HG03457 (cell line): ENCODE measurements around the gene UTP25.
A peak's percentile ranks its signal among the peaks of the same experiment; 100 is the strongest.
"Not testable (repeated sequence)": the region's sequence is repeated elsewhere in the genome, so short reads cannot be mapped to it uniquely, and the experiment has no call there.

Experiments used
- ATAC-seq: cut with Tn5 transposase; IDR thresholded peaks from one replicate; pipeline ENCODE4 v1.9.1; 2021; ENCODE audit warnings: moderate number of reproducible peaks; ENCODE audit not compliant: unreplicated experiment

Gene UTP25, protein sequence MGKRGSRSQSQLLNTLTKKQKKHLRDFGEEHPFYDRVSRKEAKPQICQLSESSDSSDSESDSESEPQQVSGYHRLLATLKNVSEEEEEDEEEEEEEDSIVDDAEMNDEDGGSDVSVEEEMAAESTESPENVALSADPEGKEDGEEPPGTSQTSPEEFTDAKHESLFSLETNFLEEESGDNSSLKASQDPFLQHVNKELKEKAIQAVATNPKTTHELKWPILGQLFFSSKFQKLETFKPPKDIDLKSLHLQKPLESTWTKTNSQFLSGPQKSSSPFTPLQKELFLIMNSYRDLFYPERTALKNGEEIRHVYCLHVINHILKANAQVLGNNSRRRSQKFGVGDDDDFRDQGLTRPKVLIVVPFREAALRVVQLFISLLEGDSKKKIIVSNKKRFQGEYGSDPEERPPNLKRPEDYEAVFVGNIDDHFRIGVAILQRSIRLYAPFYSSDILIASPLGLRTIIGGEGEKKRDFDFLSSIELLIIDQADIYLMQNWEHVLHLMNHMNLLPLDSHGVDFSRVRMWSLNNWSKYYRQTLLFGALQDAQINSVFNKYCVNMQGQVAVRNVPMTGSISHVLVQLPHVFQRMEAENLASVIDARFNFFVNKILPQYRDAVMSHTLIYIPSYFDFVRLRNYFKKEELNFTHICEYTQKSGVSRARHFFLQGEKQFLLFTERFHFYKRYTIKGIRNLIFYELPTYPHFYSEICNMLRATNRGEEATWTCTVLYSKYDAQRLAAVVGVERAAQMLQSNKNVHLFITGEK

DNA sequence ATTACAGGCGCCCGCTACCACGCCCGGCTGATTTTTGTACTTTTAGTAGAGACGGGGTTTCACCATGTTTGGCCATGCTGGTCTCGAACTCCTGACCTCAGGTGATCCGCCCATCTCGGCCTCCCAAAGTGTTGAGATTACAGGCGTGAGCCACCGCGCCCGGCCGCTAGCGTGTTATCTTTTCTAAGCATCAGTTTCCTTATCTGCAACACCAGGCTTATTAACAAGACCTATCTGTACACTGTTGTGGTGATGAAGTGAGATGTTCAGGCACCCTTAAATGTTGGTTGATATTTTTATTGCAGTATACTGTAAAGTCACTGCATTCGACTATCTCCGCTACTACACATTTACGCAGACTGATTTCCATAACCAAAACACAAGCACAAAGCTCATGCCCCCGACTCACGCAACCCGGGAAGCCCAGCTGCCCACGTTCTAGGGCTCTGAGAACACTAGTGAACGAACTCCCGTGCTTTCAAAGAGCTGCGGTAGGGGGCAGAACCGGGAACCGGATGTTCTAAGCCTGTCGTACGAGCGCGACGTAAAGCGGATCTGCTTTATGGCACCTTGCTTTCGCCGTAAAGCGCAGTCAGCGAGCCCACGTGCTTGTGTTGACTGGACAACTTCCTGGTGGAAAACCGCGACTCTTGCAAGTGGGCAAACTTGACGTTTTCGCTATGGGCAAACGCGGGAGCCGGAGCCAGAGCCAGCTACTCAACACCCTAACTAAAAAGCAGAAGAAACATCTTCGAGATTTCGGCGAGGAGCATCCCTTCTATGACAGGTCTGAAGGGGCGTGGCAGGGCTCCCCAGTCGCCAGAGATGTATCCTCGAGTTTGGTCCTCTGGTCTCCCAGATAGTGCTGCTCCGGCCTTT is at the start of gene UTP25:
UTP25 (plus strand) TSS at position 589 of the 879 bp plus-strand sequence; CDS start at position 681, 92 bp downstream.
- peak; percentile 80 for ATAC-seq

DNA sequence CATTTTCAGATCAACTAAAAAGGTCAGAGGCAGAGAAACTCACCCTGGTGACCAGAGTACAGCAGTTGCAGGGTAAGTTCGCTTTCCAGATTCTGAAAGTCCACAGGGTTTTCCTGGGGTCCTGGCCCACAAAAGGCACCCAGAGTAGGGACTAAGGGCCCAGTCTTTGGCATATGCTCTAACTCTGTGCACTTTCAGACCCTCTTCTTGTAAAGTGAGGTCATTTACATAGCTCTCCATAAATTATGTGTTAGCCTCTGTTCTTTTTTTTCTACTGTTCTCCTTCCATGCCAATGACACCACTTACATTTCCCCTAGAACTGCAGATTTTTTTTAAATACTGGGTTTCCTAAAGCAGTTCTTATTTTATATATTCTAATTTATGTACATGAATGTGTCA is 49.7 kb upstream of the UTP25 start:
- no peak for ATAC-seq

DNA sequence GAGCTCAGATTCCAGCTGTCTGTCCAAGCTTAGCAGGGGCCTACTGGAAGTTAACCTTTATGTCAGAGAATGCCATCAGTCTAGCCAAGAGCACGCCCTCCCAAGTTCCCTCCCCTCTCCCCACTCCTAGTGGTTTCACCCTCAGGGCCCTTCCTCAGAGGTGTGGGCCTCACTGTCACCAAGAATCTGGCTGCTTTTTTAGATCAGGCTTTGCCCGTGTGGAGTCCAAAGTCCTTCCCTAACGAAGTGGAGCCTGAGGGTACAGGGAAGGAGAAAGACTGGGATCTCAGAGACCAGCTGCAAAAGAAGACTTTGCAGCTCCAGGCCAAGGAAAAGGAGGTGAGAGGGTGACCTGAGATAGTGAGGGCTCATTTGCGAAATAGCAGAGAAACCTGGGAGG is 47.5 kb upstream of the UTP25 start:
- no peak for ATAC-seq

DNA sequence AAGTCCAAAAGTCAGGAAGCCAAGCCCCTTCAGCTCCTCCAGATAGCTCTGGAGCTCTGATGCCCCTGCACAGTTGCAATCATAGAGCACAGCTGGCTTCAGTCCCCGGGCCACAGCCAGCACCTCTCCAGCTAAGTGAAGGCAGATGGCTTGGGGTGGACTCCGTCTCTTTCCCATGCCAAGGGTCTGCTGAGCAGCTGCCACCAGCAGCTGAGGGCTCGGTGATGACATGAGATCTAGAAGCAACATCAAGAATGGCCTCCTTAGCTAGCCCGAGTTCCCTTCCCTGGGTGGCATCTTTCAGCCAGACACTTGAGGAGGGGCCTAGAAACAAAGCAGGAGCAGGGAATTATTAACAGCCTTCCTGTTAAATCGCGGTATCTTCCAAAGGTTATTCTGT is 44.4 kb upstream of the UTP25 start:
- ATAC-seq = no peak

DNA sequence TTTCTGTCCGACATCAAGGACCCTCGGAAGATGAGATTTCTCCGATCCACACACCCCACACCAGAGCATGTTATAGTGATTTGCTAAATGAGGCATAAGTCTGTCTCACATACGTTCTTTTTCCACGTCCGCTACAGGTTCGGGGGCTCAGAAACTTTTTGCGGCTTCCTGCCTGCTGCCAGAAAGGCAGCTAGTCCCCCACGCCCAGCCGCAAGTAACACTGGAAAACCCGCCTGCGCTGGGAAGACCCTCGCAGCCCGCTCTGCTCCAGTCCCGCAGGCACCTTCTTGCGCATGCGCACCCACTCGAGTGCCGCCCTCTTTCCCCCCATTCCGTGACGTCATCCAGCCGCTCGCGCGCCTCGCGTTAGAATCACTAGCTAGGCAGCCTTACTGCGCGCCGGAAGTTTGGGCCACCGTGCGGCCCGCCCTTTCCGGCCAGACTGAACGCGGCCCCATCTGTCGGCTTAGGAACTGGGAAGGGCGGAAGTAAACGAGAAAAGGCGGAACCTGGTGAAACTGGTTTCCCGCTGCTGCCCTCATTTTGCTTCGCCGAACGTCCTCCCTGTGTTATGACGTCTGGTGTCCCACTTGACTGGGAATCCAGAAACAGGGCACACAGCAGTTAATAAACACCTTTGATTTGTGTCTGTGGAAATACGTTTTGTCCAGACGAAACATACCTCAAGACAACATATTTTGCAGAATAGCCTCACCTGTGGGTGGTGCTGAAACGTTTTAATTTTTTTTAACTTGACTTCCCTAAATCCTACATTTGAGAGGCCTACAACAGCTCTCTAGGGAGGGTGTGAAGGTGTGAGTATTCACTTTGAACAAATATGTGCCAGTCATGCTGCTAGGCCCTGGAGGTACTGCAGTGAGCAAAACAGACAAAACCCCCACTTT is 43.3 kb upstream of the UTP25 start, which contains the start of gene C1orf74:
C1orf74 (minus strand) TSS at position 295 of the 905 bp plus-strand sequence. CDS start 925 bp downstream, outside the sequence.
- ATAC-seq = peak; percentile 97

DNA sequence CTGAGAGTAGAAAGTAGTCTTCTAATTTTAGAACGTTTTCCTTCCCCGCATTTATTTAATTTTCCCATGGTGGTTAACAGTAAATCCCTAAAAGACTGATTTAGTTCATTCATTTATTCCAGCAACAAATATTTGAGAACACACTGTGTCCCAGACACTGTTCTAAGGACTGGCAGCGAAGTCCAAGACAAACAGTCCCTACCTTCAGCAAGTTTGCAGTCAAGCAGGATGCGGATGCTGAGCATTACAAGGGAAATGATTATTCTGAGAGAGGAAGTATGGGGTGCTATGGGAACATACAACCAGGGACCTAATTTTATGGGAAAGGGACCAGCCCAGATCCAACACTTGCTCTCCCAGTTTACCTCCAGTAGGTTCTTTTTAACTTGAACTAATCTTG is 42.2 kb upstream of the UTP25 start:
- no peak for ATAC-seq

DNA sequence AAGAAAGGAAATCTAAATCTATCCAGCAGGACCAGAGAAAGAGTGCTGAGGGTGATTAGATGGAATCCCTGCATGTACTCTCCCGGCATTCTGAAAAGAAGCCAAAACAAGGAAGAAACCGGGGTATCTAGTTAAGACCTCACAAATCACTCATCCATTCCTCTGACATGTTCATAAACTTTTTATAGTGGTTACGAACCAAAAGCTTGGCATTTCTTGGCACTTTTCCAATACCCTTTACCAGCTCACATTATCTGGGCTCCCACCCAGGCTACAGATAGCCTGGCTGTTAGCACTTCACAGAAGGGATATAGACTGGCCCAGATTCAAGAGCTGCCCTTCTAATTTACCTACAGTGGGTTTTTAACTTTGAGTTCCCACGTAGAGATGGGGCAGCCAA is 41.6 kb upstream of the UTP25 start:
- no peak for ATAC-seq

DNA sequence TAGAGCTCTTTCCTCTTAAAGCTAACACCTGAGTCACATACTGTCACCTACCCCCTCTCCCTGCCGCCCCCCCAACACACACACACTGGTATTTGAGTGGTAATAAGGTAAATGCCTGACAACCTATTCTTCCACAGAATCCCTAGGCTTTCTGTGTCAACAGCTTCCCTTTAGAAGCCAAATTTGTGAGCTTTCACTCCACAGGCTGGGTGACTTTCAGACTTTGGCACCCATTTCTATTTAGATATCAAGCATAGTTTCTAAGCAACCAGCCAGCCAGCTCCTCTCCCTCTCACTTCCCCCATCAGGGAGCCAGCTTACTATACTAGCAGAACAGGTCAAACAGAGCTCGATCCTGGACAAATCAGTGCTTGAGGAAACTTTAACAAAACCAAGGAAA is 40.2 kb upstream of the UTP25 start:
- no peak for ATAC-seq

DNA sequence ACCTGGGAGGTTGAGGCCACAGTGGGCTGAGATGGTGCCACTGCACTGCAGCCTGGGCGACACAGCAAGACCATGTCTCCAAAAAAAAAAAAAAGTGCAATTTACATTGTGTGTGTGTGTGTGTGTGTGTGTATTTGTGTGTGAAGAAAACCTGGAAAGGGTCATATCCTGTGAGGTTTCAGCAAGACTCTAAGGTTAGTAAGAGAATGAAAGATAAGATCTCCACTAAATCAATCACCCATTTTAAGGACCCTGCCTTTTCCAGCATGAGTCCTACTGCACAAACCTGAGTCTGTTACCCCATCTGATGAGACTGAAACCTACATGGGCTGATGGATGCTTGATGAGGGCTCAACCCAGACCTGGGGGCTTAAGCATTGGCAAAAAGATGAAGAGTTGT is 38.5 kb upstream of the UTP25 start:
- ATAC-seq = no peak

DNA sequence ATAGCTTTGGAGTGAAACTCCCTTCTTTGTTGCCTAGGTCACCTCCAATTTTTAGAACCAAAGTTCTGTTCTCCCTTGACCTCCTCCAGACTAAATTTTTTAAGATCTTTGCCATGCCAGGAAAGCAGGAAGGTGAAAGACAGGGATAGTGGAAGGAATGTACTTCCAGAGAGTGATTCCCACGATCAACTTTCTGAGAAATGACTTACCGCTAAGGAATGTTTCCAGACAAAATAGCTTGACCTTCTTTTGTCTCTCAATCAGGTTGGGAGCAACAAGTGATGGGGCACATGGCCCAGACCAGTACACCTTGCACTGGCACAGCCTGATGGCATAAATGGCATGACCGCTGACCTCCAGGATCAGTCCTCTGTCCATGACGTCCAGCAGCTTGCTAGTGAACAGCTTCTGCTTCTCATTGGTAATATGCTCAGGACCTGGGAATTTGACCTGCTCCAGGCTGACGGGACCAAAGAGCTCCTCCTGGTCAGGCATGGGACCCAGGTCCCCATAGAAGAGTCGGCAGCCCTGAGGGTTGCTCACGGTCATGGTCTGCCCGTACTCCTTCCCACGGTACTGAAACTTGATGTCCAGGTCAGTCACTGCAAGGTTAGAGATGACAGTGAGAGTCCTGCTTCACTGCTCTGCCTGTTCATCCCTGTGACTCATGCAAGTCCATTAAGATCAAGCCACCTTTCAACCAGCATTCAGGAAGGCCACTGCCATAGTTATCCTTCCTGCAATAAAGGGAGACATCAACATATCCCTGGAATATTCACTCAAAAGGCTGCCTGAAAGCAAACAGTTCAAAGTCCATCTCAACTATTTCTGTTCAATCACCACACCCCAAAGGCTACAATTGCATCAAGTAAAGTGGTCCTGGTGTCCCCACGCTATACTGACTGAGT is 37.2 kb upstream of the UTP25 start:
- no peak for ATAC-seq

DNA sequence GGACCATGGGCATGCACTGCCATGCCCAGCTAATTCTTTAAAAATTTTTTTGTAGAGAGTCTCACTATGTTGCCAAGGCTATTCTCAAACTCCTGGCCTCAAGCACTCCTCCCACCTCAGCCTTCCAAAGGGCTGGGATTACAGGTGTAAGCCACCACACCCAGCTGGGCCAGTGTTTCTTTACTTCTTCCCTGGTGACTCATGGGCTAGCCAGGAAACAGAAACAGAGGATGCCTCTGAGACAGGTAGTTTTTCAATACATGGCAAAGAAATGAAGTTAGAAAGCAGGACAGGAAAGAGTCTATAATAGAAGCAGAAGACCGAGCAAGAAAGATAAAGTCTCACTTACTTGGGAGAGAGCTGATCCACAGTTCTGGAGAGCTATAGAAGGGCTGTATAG is 35.9 kb upstream of the UTP25 start:
- ATAC-seq = no peak

DNA sequence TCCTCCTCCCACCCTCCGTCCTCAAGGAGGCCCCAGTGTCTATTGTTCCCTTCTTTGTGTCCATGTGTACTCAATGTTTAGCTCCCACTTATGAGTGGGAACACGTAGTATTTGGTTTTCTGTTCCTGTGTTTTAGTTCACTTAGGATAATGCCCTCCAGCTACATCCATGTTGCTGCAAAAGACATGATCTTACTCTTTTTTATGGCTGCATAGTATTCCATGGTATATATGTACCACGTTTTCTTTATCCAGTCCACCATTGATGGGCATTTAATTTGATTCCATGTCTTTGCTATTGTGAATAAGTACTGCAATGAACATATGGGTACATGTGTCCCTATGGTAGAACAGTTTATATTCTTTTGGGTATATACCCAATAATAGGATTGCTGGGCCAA is 34.1 kb upstream of the UTP25 start:
- ATAC-seq = not testable (repeated sequence)

DNA sequence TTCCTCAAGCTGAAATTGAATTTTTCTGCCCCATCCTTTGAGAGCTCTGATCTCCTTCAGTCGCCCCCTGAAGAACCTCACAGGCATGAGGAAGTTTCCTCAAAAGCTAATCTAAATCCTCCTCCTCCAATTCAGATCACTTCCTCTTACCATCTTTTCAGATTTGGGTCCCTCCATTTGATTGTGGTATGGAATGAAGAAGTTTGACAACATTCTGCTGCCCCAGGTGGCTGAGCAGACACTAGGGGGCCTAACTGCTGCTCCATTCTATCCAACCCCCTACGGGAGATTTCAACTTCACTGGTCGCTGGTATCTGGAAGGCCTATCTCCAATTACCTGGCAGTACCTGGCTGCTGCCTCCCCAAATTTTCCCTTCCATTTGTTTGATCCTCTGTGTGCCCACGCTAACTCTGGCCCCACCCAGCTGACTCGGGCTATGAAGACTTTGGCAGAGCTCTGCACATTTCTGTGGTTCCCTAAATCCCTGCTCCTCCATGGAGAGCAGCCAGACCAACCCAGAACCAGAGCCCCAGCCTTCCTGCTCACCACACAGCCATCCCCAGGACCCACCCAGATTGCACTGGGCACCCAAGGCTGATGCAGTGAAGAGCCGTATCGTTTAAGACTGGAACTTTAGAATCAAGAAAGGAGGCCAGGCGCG is 29.7 kb upstream of the UTP25 start:
- ATAC-seq = no peak

DNA sequence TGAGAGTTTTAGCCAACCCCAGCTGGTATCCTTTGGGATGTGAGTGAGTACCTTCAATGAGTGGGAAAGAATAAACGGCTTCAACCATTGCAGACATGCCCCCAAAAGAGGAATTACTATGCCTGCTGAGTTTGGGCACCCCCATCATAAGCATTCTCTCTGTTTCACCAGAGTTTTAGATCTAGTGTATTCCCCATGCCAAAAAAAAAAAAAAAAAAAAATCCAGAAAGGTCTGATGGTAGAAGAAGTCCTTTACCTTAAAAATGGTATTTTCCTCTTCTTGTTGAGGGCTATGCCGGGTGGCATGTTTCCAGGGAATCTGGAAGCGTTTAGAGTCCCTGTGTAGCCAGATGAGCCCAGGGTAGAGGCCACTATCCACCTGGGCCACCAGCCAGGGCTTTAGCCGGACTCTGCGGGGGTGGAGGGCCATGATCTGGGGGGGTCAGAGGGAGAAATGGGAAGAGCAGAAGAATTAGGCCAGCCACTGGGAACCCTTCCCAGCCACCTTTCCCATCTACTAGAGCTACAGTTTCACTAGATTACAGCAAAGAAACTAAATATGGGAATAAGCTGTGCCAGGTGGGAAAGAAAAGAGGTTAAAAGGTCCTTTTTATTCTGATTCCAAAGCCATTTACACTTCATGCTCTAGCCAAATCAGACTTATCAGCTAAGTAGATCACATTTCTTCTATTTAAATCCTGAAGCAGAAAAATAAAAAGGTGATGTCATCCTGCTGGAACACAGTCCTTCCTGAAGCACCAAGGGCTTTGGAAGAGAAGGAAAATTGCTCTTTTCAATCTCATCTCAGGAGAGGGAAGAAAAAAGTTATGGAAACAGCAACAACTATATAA is 26.6 kb upstream of the UTP25 start:
- no peak for ATAC-seq

DNA sequence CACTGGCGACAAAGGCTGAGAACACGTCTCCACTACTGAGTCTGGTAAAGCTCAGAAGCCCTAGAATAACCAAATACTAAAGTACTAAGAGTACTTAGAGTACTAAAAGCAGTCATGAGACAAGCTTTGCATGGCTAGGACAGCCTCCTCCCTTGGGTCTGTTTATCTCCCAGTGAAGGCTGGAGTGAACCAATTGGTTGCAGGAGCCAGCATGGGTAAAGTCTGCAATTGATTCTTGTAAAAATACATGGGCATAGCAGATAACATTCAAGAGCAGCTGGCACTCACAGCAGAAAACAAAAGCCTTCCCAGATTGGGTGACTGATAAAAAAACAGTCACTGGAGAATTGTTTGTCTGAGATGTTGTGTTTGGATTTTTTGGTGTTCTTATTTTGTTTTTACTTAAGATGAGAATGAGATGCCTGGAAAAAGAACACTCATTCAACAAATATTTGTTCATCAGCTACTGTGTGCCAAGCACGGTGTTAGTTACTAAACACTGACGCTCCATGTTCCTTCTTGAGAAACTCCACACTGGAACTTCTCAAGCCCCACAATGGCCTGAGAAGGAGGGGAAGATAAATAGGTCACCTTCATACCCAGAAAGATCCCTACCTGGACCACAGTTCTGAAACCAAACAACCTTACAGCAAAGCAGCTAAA is 25.5 kb upstream of the UTP25 start:
- ATAC-seq = no peak

DNA sequence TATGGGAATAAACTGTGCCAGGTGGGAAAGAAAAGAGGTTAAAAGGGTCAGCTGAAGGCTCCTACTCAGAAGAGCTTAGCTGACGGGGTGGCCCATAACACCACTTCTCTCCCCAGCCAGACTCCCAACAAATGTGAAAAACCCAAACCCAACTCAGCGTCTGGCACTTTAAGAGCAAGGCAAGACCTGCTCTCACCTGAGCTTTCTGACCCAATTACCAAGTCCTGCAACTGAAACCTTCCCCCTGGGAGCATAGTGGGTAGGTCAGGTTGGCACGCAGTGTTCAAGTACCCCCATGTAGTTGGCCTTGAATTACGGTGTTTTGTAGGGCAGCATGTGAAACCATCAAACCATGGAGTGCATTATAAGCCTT is 25.0 kb upstream of the UTP25 start:
- ATAC-seq = no peak

DNA sequence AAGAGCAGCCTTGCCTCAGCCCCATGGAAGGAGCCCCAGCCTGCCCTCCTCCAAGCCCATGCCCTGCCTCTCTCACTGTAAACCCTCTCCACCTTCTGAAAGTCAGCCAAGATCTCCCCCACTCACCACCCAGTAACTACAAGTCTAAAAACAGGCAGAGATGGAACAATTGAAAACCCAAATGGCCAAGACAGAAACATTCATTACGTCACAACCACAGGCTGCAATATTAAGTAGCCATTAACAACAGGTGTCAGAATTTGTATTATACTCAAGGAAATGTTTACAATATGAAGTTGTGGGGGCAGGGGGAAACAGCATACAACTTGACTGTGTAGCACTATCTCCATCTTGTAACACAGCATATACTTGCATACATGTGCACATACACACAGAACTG is 24.2 kb upstream of the UTP25 start:
- ATAC-seq = no peak
